D721Med (cell line): Measurements from ENCODE around the gene ELOF1.
A peak's percentile ranks its signal among the peaks of the same experiment; 100 is the strongest.

Experiments
- DNase-seq: peaks from one replicate; pipeline ENCODE4 v3.0.0; 2011; ENCODE audit warnings: low spot score; ENCODE audit not compliant: insufficient read length
- FAIRE-seq: peaks from 2 replicates; lab custom pipeline; 2011; peaks lifted over from hg19 to GRCh38; lab: Jason Lieb, UNC
- TF ChIP-seq, protein P1 (sequence below): IDR thresholded peaks from 2 replicates; pipeline ENCODE4 v1.5.1; 2012; ENCODE audit warnings: mild to moderate bottlenecking, control low read depth; ENCODE audit not compliant: insufficient read depth; ENCODE audit errors: missing control alignments

The ELOF1 gene

DNA sequence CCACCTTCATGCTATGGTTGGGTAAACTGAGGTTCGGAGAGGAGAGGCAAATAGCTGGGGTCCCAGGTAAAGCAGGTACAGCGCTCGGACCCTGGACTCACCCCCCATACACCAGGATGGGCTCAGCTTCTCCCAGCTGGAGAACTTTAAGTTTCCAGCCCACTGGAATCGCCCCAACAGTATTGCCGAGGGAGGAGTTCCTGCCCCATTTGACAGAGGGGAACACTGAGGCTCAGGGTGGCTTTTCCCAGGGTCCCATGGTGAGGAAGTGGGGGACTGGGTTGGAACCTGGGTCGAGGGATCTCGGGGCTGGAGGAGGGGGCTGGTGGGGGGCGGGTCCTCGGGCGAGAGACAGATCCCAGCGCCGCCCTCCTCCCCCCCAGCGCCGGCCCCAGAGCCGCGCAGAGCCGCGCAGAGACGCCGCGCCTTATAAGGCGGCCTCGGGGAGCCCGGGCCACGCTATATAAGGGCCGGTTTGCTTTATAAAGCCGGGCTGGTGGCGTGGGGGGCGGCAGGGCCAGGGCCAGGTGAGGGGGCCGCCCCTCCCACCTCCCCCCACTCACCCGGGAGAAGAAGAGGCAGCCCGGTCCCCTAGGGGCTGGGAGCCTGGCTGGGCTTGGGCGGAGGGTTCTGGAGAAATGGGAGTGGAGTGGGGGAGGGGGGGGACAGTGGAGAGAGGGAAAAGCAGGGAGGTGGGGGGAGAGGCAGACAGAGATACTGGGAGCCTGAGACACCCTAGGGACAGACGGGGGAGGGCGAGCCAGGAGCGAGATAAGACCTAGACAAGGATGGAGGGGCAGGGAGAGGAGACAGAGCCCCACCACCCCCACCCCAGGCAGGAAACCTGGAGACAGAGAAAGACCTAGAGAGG, 19.3 kb downstream of the ELOF1 start:
- DNase-seq (no peak), FAIRE-seq (no peak)

GRCh38 chr19:11538232-11539036, 20.6 kb downstream of the ELOF1 start, which contains the start of gene CNN1:
TSS of gene CNN1 (plus strand) at chr19:11538851. CDS start at chr19:11538928, 77 bp downstream.
- TF ChIP-seq, protein P1, sequence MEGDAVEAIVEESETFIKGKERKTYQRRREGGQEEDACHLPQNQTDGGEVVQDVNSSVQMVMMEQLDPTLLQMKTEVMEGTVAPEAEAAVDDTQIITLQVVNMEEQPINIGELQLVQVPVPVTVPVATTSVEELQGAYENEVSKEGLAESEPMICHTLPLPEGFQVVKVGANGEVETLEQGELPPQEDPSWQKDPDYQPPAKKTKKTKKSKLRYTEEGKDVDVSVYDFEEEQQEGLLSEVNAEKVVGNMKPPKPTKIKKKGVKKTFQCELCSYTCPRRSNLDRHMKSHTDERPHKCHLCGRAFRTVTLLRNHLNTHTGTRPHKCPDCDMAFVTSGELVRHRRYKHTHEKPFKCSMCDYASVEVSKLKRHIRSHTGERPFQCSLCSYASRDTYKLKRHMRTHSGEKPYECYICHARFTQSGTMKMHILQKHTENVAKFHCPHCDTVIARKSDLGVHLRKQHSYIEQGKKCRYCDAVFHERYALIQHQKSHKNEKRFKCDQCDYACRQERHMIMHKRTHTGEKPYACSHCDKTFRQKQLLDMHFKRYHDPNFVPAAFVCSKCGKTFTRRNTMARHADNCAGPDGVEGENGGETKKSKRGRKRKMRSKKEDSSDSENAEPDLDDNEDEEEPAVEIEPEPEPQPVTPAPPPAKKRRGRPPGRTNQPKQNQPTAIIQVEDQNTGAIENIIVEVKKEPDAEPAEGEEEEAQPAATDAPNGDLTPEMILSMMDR: no peak
- peak; percentile 13 for DNase-seq
- FAIRE-seq: no peak

More for the DNA sequence above, 19.3 kb downstream of the ELOF1 start:
- TF ChIP-seq, protein P1: no peak

DNA sequence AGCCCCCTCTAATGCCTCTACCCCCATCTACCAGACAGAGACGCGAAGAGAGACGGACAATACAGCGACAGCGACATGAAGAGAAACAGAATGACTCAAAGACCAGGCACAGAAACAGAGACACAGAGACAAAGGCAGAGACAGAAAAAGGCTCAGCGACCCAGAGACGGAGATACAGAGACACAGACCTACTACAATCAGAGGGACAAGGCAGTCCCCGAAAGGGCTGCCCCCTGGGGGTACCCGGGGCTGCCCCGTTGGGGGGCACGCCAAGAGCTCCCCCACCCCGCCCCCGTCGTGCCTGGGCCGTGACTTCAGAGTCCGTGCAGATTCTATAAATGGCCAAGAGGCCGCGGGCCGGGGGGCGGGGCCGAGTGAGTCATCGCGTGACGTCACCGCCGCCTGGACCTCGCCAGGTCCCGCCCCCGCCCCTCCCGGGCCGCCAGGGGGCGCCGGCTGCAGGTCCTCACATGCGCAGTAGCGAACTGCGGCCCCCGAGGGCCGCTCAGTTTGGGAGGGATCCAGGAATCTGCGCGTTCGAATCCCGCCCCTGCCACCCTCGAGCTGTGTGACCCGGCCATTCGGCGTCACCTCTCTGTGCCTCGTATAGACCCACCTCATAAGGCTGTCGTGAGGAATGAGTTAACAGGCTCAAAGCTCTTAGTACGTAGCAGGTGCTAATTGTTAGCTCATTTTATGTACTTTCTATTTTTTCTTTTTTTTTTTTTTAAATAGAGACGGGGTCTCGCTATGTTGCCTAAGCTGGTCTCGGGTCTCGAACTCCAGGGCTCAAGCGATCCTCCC, 23.0 kb downstream of the ELOF1 start:
- no peak for FAIRE-seq
- DNase-seq: peak; percentile 96
- TF ChIP-seq, protein P1: peak; percentile 54

DNA sequence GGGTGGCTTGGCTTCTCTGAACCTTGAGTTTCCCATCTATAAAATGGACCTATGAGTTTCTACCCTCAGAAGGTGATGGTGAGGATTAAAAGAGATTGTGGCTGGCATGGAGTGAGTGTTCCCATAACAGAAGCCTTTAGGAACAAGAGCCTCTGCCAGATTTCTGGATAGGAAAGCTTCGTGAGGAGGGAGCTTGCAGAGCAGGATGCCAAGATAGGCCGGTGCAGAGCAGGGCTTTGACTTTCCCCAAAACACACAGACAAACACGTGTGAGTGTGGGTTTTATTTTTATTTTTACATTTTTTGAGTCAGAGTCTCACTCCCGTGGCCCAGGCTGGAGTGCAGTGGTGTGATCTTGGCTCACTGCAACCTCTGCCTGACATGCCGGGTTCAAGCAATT, 24.1 kb downstream of the ELOF1 start:
- TF ChIP-seq, protein P1: no peak
- DNase-seq: peak; percentile 0
- no peak for FAIRE-seq

DNA sequence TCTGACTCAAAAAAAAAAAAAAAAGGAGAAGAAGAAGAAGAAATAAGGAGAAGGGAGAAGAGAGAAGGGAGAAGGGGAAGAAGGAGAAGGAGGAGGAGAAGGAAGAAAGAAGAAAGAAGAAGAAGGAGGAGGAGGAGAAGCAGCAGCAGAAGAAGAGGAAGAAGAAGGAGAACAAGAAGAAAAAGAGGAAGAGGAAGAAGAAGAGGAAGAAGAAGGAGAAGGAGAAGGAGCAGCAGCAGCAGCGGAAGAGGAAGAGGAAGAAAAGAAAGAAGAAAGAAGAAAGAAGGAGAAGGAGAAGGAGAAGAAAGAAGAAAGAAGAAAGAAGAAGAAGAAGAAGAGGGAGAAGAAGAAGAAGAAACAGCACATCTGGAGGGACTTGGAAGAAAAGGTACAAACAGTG, 24.5 kb downstream of the ELOF1 start:
- FAIRE-seq: no peak
- no peak for DNase-seq
- TF ChIP-seq, protein P1: no peak

- FAIRE-seq (no peak), DNase-seq (peak; percentile 86)
- TF ChIP-seq, protein P1: peak; percentile 41
Measured at GRCh38 chr19:11530432-11530831, 28.6 kb downstream of the ELOF1 start.
